C4-2B (cell line): ENCODE results near the gene INPP5B.

Experiments used
- H3K27ac ChIP-seq: fragments of 450-650 bp; 2 replicates; pipeline ENCODE4 v1.5.1; 2017
- ZFX ChIP-seq: fragments of 450-650 bp; IDR thresholded peaks from 2 replicates; pipeline ENCODE4 v1.6.1; 2017
- TF ChIP-seq, protein P1 (sequence below): fragments of 450-650 bp; conservative IDR thresholded peaks from 2 replicates; pipeline ENCODE4 v1.5.1; 2017; ENCODE audit warnings: mild to moderate bottlenecking

The INPP5B gene

DNA sequence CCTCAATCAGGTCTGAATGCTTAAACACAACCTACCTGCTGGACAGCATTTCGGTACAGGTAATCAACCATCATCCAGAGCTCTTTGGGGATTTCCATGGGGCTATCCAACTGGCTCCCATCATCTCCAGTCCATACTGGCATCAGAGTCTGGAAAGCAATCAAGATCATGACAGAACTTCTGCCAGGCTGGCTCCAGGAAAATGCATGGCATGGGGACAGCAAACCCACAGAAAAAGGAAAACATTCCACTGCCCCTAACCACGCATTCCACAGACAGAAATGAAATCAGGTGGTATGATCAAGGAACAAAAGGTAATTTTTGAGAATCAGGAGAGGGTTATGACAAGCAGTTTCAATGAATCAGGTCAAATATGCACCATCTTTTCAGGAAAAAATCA is 78.4 kb downstream of the INPP5B start:
- no peak overlapping the region for H3K27ac ChIP-seq
- no peak for TF ChIP-seq ZFX
- TF ChIP-seq, protein P1, sequence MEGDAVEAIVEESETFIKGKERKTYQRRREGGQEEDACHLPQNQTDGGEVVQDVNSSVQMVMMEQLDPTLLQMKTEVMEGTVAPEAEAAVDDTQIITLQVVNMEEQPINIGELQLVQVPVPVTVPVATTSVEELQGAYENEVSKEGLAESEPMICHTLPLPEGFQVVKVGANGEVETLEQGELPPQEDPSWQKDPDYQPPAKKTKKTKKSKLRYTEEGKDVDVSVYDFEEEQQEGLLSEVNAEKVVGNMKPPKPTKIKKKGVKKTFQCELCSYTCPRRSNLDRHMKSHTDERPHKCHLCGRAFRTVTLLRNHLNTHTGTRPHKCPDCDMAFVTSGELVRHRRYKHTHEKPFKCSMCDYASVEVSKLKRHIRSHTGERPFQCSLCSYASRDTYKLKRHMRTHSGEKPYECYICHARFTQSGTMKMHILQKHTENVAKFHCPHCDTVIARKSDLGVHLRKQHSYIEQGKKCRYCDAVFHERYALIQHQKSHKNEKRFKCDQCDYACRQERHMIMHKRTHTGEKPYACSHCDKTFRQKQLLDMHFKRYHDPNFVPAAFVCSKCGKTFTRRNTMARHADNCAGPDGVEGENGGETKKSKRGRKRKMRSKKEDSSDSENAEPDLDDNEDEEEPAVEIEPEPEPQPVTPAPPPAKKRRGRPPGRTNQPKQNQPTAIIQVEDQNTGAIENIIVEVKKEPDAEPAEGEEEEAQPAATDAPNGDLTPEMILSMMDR: no peak

DNA sequence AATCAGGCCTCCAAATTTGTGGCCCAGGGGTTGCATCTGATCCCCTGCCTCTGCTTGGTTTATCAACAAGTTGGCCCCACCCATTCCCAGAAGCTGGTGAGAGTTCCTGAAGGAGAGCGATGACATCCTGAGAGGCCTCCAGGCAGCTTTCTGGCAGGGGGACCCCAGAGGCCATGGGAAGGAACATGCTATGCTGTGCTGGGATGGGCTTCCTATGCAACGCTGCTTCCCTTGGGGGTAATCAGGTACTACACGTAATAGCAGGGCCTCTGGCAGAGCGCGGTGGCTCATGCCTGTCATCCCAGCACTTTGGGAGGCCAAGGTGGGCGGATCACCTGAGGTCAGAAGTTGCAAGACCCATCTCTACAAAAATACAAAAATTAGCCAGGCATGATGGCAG is 79.1 kb downstream of the INPP5B start:
- TF ChIP-seq ZFX: no peak
- TF ChIP-seq, protein P1: no peak

DNA sequence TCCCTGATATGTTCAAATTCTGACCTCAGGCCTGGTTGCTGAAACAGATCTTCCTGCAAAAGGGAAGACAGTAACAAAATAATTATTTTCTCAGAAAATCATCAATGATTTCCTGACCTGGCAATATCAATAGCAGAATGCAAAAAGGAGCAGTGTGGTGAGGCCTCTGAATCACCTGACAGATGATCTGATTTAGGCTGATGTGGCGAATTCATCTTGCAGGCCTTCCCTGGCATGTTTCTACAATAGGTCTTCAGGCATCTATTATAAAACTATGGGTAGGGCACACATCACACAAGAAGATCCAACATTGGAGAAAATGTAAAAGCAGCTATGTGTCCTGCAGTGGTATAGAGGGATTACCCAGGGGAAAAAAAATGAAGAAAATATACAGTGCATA is 80.4 kb downstream of the INPP5B start:
- TF ChIP-seq, protein P1: no peak
- H3K27ac ChIP-seq: no peak overlapping the region

More for the DNA sequence above, 79.1 kb downstream of the INPP5B start:
- H3K27ac ChIP-seq: no peak overlapping the region

DNA sequence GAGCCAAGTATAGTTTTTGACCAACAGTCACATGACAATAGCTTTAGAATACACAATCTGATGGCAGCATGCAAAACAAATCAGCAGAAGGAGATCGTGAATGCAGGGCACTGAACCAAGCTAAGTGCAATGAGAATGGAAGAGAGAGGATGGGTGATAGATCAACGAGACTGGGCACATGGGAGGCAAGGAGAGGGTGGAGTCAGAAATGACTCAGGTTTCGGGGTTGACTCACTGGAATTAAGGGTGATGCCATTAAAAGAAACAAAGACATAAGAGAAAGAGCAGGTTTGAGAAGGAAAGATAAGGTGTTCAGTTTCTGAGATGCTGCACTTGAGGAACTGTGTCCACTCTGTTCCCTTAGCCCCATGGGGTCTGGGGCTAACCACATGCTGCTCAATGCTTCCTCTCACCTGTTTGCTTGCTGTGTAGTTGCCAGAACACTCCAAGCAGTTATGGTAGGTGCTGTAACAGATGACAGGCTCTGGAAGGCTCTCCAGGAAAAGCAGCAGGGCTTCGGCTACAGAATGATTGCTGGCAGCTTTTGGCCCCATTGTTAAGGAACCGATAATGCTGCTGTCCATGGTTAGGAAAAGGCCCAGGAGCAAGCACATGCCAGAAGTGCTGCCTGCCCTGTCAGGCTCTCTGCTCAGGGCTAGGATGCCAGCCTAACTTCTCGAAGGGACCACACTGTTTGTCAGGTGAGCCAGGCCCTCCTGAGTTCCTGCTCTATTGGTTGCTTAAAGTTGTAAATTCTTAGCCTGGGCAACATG is 81.3 kb downstream of the INPP5B start:
- no peak for TF ChIP-seq ZFX
- TF ChIP-seq, protein P1: no peak
- no peak overlapping the region for H3K27ac ChIP-seq

DNA sequence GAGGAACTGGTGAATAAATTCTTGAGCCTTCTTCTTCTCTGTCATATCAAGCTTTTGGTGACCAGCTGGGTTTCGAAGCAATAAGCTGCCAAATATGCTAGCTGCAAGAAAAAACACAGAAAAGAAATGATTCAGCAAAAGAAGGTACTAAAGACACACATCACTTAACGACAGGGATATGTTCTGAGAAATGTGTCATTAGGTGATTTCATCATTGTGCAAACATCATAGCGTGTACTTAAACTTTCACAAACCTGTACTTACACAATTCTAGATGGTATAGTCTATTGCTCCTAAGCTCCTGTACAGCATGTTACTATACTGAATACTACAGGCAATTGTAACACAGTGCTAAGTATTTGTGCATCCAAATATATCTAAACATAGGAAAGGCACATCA is 84.5 kb downstream of the INPP5B start:
- peak overlapping the region; percentile 7; the same call in 1 of the 2 replicates for H3K27ac ChIP-seq
- TF ChIP-seq, protein P1: no peak
- no peak for TF ChIP-seq ZFX

DNA sequence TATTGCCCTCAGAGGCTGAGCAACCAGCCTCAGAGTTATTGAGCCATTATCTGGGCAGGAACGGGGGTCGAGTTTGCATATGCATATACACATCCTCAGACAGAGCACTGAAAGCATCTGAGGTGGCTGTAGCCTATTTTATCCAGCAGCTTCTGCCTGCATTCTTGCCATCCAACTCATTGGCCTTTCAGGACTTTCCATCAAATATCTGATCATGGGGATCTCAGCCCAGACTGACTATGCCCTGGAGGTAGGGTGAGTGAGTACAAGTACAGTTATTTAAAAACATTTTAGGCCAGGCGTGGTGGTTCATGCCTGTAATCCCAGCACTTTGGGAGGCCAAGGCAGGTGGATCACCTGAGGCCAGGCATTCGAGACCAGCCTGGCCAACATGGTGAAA is 85.7 kb downstream of the INPP5B start:
- H3K27ac ChIP-seq: no peak overlapping the region; the same call in 1 of the 2 replicates
- TF ChIP-seq ZFX: no peak
- TF ChIP-seq, protein P1: no peak

DNA sequence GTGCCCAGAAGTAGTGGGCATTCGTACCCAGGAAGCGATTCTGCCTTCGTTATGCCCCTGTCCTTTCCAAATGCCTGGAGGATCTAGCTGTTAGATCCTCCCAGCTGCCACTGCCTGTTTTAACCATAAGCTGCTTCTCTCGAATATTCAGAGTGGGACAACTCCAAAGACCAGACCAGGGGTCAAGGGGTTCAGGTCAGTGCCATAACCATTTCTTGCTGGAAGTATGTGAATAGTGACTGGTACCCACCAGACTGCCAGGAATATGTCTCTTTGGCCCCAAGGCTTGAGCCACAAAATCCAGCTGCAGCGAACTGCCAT is 86.5 kb downstream of the INPP5B start:
- peak overlapping the region; percentile 76 for H3K27ac ChIP-seq

More for the DNA sequence above, 86.5 kb downstream of the INPP5B start:
- TF ChIP-seq ZFX: no peak
- TF ChIP-seq, protein P1: peak; percentile 22
